Esophagus (tissue), 2 donors: ENCODE results near the gene WDFY3. TPM values are rescaled to one million over a fixed set of nuclear protein-coding genes. Genes with fewer than 3 reads are reported as not detected.

Source experiments
- H3K27ac ChIP-seq, 2 donors: one replicate each; pipeline ENCODE4 v1.5.1; 2013; ENCODE audit warnings: low read depth in 2 of 2, mild to moderate bottlenecking in 2 of 2, inconsistent platforms in 1 of 2, low read length in 1 of 2, moderate library complexity in 1 of 2
- H3K27me3 ChIP-seq, 2 donors: one replicate each; pipeline ENCODE4 v1.6.1; 2013; ENCODE audit warnings: low read length in 2 of 2, control low read depth in 1 of 2, mild to moderate bottlenecking in 1 of 2; ENCODE audit not compliant: insufficient read depth in 2 of 2, control insufficient read depth in 1 of 2
- H3K36me3 ChIP-seq, 2 donors: one replicate each; pipeline ENCODE4 v1.6.1; 2013; ENCODE audit warnings: low read length in 1 of 2; ENCODE audit not compliant: control insufficient read depth in 2 of 2, insufficient read depth in 2 of 2
- H3K4me1 ChIP-seq, 2 donors: one replicate each; pipeline ENCODE4 v1.6.1; 2013; ENCODE audit warnings: low read length in 1 of 2; ENCODE audit not compliant: control insufficient read depth in 2 of 2, insufficient read depth in 2 of 2
- H3K4me3 ChIP-seq, 2 donors: one replicate each; pipeline ENCODE4 v1.5.1; 2013; ENCODE audit warnings: low read length in 2 of 2, mild to moderate bottlenecking in 2 of 2, low read depth in 1 of 2, moderate library complexity in 1 of 2
- H3K9me3 ChIP-seq, 2 donors: one replicate each; pipeline ENCODE4 v1.6.1; 2013; ENCODE audit warnings: mild to moderate bottlenecking in 2 of 2, low read depth in 1 of 2, low read length in 1 of 2, moderate library complexity in 1 of 2; ENCODE audit not compliant: control insufficient read depth in 2 of 2, insufficient read depth in 1 of 2
- WGBS, 2 donors: extraction: QIAGEN DNeasy Blood & Tissue Kit; methylation state at CpG; one replicate each; pipeline ENCODE4 v1.1.7; 2013; 5-methylcytosine and 5-hydroxymethylcytosine counted together
- polyA plus RNA-seq, 2 donors: library from polyadenylated mRNA; stranded (reverse); fragments of 200-250 nt; gene quantifications; one replicate each; pipeline ENCODE4 v1.2.3, GENCODE V29; 2013
- donor health status: healthy with polysubstance abuse.
- donor health status: Bipolar disorder and iron deficiency.

The WDFY3 gene, protein sequence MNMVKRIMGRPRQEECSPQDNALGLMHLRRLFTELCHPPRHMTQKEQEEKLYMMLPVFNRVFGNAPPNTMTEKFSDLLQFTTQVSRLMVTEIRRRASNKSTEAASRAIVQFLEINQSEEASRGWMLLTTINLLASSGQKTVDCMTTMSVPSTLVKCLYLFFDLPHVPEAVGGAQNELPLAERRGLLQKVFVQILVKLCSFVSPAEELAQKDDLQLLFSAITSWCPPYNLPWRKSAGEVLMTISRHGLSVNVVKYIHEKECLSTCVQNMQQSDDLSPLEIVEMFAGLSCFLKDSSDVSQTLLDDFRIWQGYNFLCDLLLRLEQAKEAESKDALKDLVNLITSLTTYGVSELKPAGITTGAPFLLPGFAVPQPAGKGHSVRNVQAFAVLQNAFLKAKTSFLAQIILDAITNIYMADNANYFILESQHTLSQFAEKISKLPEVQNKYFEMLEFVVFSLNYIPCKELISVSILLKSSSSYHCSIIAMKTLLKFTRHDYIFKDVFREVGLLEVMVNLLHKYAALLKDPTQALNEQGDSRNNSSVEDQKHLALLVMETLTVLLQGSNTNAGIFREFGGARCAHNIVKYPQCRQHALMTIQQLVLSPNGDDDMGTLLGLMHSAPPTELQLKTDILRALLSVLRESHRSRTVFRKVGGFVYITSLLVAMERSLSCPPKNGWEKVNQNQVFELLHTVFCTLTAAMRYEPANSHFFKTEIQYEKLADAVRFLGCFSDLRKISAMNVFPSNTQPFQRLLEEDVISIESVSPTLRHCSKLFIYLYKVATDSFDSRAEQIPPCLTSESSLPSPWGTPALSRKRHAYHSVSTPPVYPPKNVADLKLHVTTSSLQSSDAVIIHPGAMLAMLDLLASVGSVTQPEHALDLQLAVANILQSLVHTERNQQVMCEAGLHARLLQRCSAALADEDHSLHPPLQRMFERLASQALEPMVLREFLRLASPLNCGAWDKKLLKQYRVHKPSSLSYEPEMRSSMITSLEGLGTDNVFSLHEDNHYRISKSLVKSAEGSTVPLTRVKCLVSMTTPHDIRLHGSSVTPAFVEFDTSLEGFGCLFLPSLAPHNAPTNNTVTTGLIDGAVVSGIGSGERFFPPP (N-terminal part only)
- 10 to 100 TPM in 1 of 2 donors, 1 to 10 TPM in 1; 9.4 to 10.8 TPM for polyA plus RNA-seq

DNA sequence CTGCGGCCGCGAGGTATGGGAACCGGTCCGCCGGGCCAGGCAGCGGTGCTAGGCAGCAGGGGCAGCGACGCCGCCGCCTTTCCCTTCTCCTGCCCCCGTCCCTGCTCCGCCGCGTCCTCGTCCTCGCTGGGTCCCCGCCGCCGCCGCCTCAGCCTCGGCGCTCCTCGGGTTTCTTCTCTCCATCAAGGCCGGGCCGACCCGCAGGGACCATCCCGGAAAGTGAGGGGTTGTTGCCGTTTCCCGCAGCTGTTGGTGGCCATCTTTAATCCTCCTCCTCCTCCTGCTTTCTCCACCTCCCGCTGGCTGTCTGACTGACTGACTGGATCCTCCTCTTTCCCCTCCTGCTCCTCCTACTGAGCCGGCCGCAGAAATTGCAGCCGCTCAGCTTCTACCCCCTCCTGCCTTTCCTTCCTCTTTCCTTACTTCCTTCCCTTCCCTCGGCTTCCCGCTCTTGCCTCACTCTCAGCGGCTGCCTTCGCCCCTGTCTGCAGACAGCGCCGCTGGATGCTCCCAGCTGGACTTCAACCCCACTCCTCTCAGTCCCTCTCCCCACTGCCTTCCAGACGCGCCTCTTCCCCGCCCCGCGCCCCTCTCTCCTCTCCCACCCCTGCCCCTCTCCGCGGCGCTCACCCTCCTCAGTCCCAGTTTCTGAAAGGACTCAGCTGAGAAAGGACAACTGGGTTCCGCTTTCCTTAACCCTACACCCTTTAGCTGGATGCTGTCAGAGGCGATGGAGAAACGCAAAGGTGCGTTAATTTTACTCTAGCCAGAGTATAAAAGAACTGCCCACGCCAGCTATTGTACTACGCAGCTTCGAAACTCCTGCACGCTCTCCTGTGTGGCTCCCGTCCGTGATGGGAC lies at the start of gene WDFY3:
Gene WDFY3 (minus strand): TSS at position 309 of the 861 bp plus-strand sequence. CDS start 106,099 bp downstream, outside the sequence.
- Histone ChIP-seq H3K4me3 (peak within 1 kb of the TSS; percentile 82 to 86), H3K9me3 (no peaks in the 10 kb centered on the region), H3K36me3 (no peaks in the 10 kb centered on the region), H3K4me1 (no peaks in the 10 kb centered on the region), H3K27ac (peak within 1 kb of the TSS; percentile 92 to 96), H3K27me3 (no peaks in the 10 kb centered on the region)
- WGBS, 2 donors: 1% methylated on average over 50 to 58 of the region's 58 CpGs

GRCh38 chr4:85005865-85006377 lies 39.4 kb upstream of the WDFY3 start:
- no peaks in the 10 kb centered on the region for H3K4me1 ChIP-seq
- H3K27ac ChIP-seq: no peak overlapping the region
- 83 to 85% methylated on average over 2 of the region's 2 CpGs for WGBS, 2 donors
- no peaks in the 10 kb centered on the region for H3K9me3 ChIP-seq
- no peaks in the 10 kb centered on the region for H3K36me3 ChIP-seq
- H3K27me3 ChIP-seq: no peaks in the 10 kb centered on the region
- no peak overlapping the region for H3K4me3 ChIP-seq

DNA sequence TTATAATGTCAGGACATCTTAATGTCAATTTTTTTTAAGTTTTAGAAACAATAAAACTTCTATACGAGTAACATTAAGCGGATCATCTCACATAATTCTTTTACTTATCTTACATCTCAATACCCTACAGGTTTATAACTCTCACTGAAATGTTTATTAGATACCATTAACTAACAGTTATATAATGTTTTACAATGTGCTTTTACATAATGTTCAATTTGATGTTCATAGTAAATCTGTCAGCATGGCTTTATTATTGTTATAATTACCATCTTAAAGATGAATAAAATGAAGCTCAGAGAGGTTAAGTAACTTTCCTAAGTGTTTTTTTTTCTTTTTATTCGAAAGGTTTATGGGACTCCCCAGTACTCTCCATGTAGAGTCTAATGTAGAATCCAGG lies 33.9 kb upstream of the WDFY3 start:
- H3K4me3 ChIP-seq: no peak overlapping the region
- no peaks in the 10 kb centered on the region for H3K36me3 ChIP-seq
- WGBS, 2 donors: 86 to 89% methylated on average over 3 of the region's 3 CpGs
- no peaks in the 10 kb centered on the region for H3K27me3 ChIP-seq
- H3K4me1 ChIP-seq: no peaks in the 10 kb centered on the region
- no peak overlapping the region for H3K27ac ChIP-seq
- no peaks in the 10 kb centered on the region for H3K9me3 ChIP-seq

DNA sequence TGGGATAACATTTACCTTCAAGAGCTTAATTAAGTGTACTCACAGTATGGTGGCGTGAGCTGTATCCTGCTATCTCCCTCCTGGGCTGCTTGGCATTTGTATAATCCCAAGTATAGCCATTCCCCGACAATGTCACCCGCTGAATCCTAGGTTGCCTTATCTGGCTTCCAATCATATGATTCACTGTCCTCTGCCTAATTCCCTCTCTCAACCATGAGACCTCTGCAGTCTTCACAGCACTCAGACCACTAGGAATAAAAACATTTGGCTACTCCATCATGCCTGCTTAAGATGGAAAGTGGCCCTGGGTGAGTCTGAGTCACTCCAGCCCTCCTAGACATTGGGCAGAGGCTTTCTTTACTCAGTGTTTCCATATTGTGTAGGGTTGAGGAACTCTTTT lies 28.9 kb upstream of the WDFY3 start:
- no peak overlapping the region for H3K4me3 ChIP-seq
- 80 to 95% methylated on average over 3 of the region's 3 CpGs for WGBS, 2 donors

GRCh38 chr4:84994280-84994679 lies 27.8 kb upstream of the WDFY3 start:
- no peak overlapping the region for H3K4me3 ChIP-seq
- no peaks in the 10 kb centered on the region for H3K36me3 ChIP-seq
- H3K9me3 ChIP-seq: no peaks in the 10 kb centered on the region
- H3K4me1 ChIP-seq: no peaks in the 10 kb centered on the region
- H3K27ac ChIP-seq: no peak overlapping the region
- H3K27me3 ChIP-seq: no peaks in the 10 kb centered on the region
- 16 to 31% methylated on average over 3 of the region's 3 CpGs for WGBS, 2 donors

More for the DNA sequence above, 28.9 kb upstream of the WDFY3 start:
- no peaks in the 10 kb centered on the region for H3K4me1 ChIP-seq
- H3K27ac ChIP-seq: no peak overlapping the region
- no peaks in the 10 kb centered on the region for H3K27me3 ChIP-seq
- no peaks in the 10 kb centered on the region for H3K36me3 ChIP-seq
- no peaks in the 10 kb centered on the region for H3K9me3 ChIP-seq

DNA sequence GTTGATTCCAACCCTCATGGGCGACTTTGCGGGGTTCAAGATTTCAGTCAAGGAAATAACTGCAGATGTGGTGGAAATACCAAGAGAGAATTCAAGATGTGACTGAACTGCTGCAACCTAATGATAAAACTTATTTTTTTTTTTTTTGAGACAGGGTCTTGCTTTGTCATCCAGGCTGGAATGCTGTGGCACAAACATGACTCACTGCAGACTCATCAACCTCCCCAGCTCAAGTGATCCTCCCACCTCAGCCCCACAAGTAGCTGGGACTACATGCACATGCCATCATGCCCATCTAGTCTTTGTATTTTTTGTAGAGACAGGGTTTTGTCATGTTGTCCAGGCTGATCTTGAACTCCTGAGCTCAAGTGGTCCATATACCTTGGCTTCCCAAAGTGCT lies 19.5 kb upstream of the WDFY3 start:
- H3K27ac ChIP-seq: no peak overlapping the region
- H3K36me3 ChIP-seq: no peaks in the 10 kb centered on the region
- H3K4me3 ChIP-seq: no peak overlapping the region
- WGBS, 2 donors: 94 to 97% methylated on average over 2 of the region's 2 CpGs
- H3K27me3 ChIP-seq: no peaks in the 10 kb centered on the region
- peaks cover 0 to 2% of the 10 kb centered on the region in 2 donors for H3K9me3 ChIP-seq
- H3K4me1 ChIP-seq: no peaks in the 10 kb centered on the region

GRCh38 chr4:84977396-84977795 lies 10.9 kb upstream of the WDFY3 start:
- H3K36me3 ChIP-seq: no peaks in the 10 kb centered on the region
- no peak overlapping the region for H3K27ac ChIP-seq
- H3K4me1 ChIP-seq: no peaks in the 10 kb centered on the region
- no peaks in the 10 kb centered on the region for H3K27me3 ChIP-seq
- H3K9me3 ChIP-seq: no peaks in the 10 kb centered on the region
- H3K4me3 ChIP-seq: no peak overlapping the region

GRCh38 chr4:84973856-84974255 lies 7.4 kb upstream of the WDFY3 start:
- Histone ChIP-seq H3K4me3 (no peak overlapping the region), H3K36me3 (no peaks in the 10 kb centered on the region), H3K27ac (no peak overlapping the region), H3K9me3 (no peaks in the 10 kb centered on the region), H3K27me3 (no peaks in the 10 kb centered on the region), H3K4me1 (no peaks in the 10 kb centered on the region)
